Measurements from ENCODE around the gene UBR4. TPM values are rescaled to one million over a fixed set of nuclear protein-coding genes. Genes with fewer than 3 reads are reported as not detected.

Gene UBR4
- total RNA-seq, 4 donors from 2014 or later, result 140 to 418 (median 223) TPM

- no peak overlapping the region for H3K27ac ChIP-seq
- H3K9me3 ChIP-seq, result no peaks in the 10 kb centered on the region
- WGBS, 2 donors (ENCODE audit: low coverage in 1 of 2), result 78 to 89% methylated on average over 7 to 8 of the region's 8 CpGs
- DNase-seq, result no peak
- no peaks in the 10 kb centered on the region for H3K27me3 ChIP-seq
- H3K4me1 ChIP-seq, result no peaks in the 10 kb centered on the region
- intact Hi-C loops (cut with DNase I; ENCODE audit: low total_unique reads) (loop anchor here (10.0 kb wide), 1 partner anchor 65 kb away; no protein-coding TSS in a partner anchor), in situ Hi-C loops (cut with MboI; ENCODE audit: low pct_ligation_motif_present in 1 of 4, low pct_unique_long_range_greater_than_20kb in 1 of 4, low sequenced_read_pairs in 3 of 4) (no loop called here)
- H3K4me3 ChIP-seq, result no peak overlapping the region
- peaks cover 0 to 75% (median 36%) of the 10 kb centered on the region in 4 donors for H3K36me3 ChIP-seq
- peak in 3 of 5 experiments; percentile 19 to 37 (median 23) for TF ChIP-seq CTCF (IDR thresholded peaks at IDR 0.05)
- no peak for TF ChIP-seq POLR2AphosphoS5 (IDR thresholded peaks at IDR 0.05)
Measured at GRCh38 chr1:19179597-19180264, 30.3 kb downstream of the UBR4 start.

GRCh38 chr1:19178734-19179398, 31.2 kb downstream of the UBR4 start:
- H3K27ac ChIP-seq, result no peak overlapping the region
- no peak overlapping the region for H3K4me3 ChIP-seq
- no peaks in the 10 kb centered on the region for H3K9me3 ChIP-seq
- no peaks in the 10 kb centered on the region for H3K27me3 ChIP-seq
- 37 to 60% methylated on average over 3 to 5 of the region's 5 CpGs for WGBS, 2 donors (ENCODE audit: low coverage in 1 of 2)
- no peak for DNase-seq
- intact Hi-C loops (cut with DNase I; ENCODE audit: low total_unique reads), result loop anchor here (10.0 kb wide), 1 partner anchor 66 kb away; no protein-coding TSS in a partner anchor
- no peaks in the 10 kb centered on the region for H3K4me1 ChIP-seq
- in situ Hi-C loops (cut with MboI; ENCODE audit: low pct_ligation_motif_present in 1 of 4, low pct_unique_long_range_greater_than_20kb in 1 of 4, low sequenced_read_pairs in 3 of 4), result no loop called here
- H3K36me3 ChIP-seq, result peaks cover 0 to 74% (median 36%) of the 10 kb centered on the region in 4 donors
- TF ChIP-seq POLR2A (IDR thresholded peaks at IDR 0.05), result no peak
- TF ChIP-seq EP300 (IDR thresholded peaks at IDR 0.05; ENCODE audit: low read depth), result no peak
- TF ChIP-seq CTCF (IDR thresholded peaks at IDR 0.05), result no peak
- TF ChIP-seq POLR2AphosphoS5 (IDR thresholded peaks at IDR 0.05), result no peak

- in situ Hi-C loops (cut with MboI; ENCODE audit: low pct_ligation_motif_present in 1 of 4, low pct_unique_long_range_greater_than_20kb in 1 of 4, low sequenced_read_pairs in 3 of 4) (no loop called here), intact Hi-C loops (cut with DNase I; ENCODE audit: low total_unique reads) (loop anchor here (10.0 kb wide), 1 partner anchor 67 kb away; no protein-coding TSS in a partner anchor)
- H3K9me3 ChIP-seq, result no peaks in the 10 kb centered on the region
- H3K4me1 ChIP-seq, result no peaks in the 10 kb centered on the region
- no peak for DNase-seq
- H3K27ac ChIP-seq, result no peak overlapping the region
- H3K27me3 ChIP-seq, result no peaks in the 10 kb centered on the region
- no peak overlapping the region for H3K4me3 ChIP-seq
- TF ChIP-seq POLR2A (IDR thresholded peaks at IDR 0.05) (no peak), POLR2AphosphoS5 (IDR thresholded peaks at IDR 0.05) (no peak), EP300 (IDR thresholded peaks at IDR 0.05; ENCODE audit: low read depth) (no peak), CTCF (IDR thresholded peaks at IDR 0.05) (no peak)
- H3K36me3 ChIP-seq, result peaks cover 0 to 74% (median 34%) of the 10 kb centered on the region in 4 donors
- WGBS, 2 donors (ENCODE audit: low coverage in 1 of 2), result 82 to 83% methylated on average over 2 of the region's 2 CpGs
Measured at GRCh38 chr1:19177811-19178210, 32.3 kb downstream of the UBR4 start.

- Histone ChIP-seq H3K27ac (no peak overlapping the region), H3K36me3 (peaks cover 0 to 87% (median 41%) of the 10 kb centered on the region in 4 donors), H3K9me3 (no peaks in the 10 kb centered on the region), H3K4me1 (peaks cover 0 to 17% (median 6%) of the 10 kb centered on the region in 4 donors), H3K4me3 (no peak overlapping the region), H3K27me3 (no peaks in the 10 kb centered on the region)
- intact Hi-C loops (cut with DNase I; ENCODE audit: low total_unique reads) (loop anchor here (10.0 kb wide), 1 partner anchor 75 kb away; no protein-coding TSS in a partner anchor), in situ Hi-C loops (cut with MboI; ENCODE audit: low pct_ligation_motif_present in 1 of 4, low pct_unique_long_range_greater_than_20kb in 1 of 4, low sequenced_read_pairs in 3 of 4) (no loop called here)
- 62 to 77% methylated on average over 2 of the region's 2 CpGs for WGBS, 2 donors (ENCODE audit: low coverage in 1 of 2)
- TF ChIP-seq POLR2A (IDR thresholded peaks at IDR 0.05), result no peak
- TF ChIP-seq CTCF (IDR thresholded peaks at IDR 0.05), result no peak
- TF ChIP-seq POLR2AphosphoS5 (IDR thresholded peaks at IDR 0.05), result no peak
- TF ChIP-seq EP300 (IDR thresholded peaks at IDR 0.05; ENCODE audit: low read depth), result no peak
- no peak for DNase-seq
Measured at GRCh38 chr1:19169642-19170041, 40.4 kb downstream of the UBR4 start.

Data from transverse colon (tissue), 4 donors.